Uterine smooth muscle cell (primary cell): ENCODE measurements around the gene ENDOU. TPM values are rescaled to one million over a fixed set of nuclear protein-coding genes. Genes with fewer than 3 reads are reported as not detected.

Experiments
- total RNA-seq: library from RNA; depleted of rRNA; stranded (reverse); fragments of >200 nt; gene quantifications from 2 replicates; pipeline ENCODE4 v1.2.3, GENCODE V29; 2014

The ENDOU gene
- total RNA-seq: under 0.01 and 0.11 TPM in 2 replicates

GRCh38 chr12:47725091-47725772 is at the start of gene ENDOU:
ENDOU (minus strand) TSS chr12:47725490; CDS start chr12:47725413, 77 bp downstream.

GRCh38 chr12:47773062-47773857 is 48.0 kb upstream of the ENDOU start, which contains the start of gene SLC48A1:
SLC48A1 (plus strand) TSS chr12:47773238; CDS start chr12:47773305, 67 bp downstream.

GRCh38 chr12:47758834-47759690 is 33.8 kb upstream of the ENDOU start, which contains the start of gene RAPGEF3:
RAPGEF3 (minus strand) TSS chr12:47758880; CDS start chr12:47758556, 324 bp downstream.

GRCh38 chr12:47705566-47706425 is 19.5 kb downstream of the ENDOU start, which contains the start of gene RPAP3:
RPAP3 (minus strand) TSS chr12:47706030; CDS start chr12:47702840, 3,190 bp downstream.

Other genes with a start within 250 kb of the ENDOU start
- 18.4 and 29.4 TPM in 2 replicates for gene RPAP3, start 19.5 kb downstream of the ENDOU start, total RNA-seq
- gene RAPGEF3, start 33.4 kb upstream of the ENDOU start, total RNA-seq: 5.3 and 6.1 TPM in 2 replicates
- 7.0 and 15.5 TPM in 2 replicates for gene SLC48A1, start 47.7 kb upstream of the ENDOU start, total RNA-seq
- 24.5 and 35.1 TPM in 2 replicates for gene HDAC7, start 94.4 kb upstream of the ENDOU start, total RNA-seq
- gene VDR, start 179.5 kb upstream of the ENDOU start, total RNA-seq: 2.7 and 9.2 TPM in 2 replicates
- gene TMEM106C, start 238.1 kb upstream of the ENDOU start, total RNA-seq: 120 and 175 TPM in 2 replicates